VCaP (cell line): ENCODE measurements around the gene TMEM178B.
A peak's percentile ranks its signal among the peaks of the same experiment; 100 is the strongest.
"Not testable (repeated sequence)": the region's sequence is repeated elsewhere in the genome, so short reads cannot be mapped to it uniquely, and the experiment has no call there.

Experiments
- H3K27ac ChIP-seq: fragments of 450-650 bp; 2 replicates; pipeline ENCODE4 v1.5.1; 2017
- TF ChIP-seq, protein P1 (sequence below): fragments of 450-650 bp; conservative IDR thresholded peaks from 2 replicates; pipeline ENCODE4 v1.5.1; 2017; ENCODE audit warnings: mild to moderate bottlenecking, moderate library complexity

Gene TMEM178B

DNA sequence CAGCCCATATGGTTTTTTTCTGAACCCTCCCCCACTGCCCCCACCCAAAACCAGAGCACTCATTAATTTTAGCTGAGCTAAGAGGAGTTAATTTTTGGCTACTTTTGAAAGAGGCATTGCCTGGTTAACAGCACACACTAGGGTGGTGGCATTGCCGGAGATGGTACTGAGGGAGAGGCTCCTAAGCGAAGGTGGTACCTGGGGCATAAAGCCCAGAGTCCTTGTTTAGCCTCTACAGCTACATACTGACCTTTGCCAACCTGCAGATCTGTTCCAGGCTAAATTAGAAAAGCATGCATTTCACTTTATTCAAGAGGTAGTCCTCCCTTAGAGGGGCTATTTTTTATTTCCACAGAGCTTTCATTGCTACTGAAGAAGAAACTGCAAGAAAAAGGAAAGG lies 304.5 kb downstream of the TMEM178B start:
- no peak overlapping the region for H3K27ac ChIP-seq
- TF ChIP-seq, protein P1, sequence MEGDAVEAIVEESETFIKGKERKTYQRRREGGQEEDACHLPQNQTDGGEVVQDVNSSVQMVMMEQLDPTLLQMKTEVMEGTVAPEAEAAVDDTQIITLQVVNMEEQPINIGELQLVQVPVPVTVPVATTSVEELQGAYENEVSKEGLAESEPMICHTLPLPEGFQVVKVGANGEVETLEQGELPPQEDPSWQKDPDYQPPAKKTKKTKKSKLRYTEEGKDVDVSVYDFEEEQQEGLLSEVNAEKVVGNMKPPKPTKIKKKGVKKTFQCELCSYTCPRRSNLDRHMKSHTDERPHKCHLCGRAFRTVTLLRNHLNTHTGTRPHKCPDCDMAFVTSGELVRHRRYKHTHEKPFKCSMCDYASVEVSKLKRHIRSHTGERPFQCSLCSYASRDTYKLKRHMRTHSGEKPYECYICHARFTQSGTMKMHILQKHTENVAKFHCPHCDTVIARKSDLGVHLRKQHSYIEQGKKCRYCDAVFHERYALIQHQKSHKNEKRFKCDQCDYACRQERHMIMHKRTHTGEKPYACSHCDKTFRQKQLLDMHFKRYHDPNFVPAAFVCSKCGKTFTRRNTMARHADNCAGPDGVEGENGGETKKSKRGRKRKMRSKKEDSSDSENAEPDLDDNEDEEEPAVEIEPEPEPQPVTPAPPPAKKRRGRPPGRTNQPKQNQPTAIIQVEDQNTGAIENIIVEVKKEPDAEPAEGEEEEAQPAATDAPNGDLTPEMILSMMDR, result no peak

DNA sequence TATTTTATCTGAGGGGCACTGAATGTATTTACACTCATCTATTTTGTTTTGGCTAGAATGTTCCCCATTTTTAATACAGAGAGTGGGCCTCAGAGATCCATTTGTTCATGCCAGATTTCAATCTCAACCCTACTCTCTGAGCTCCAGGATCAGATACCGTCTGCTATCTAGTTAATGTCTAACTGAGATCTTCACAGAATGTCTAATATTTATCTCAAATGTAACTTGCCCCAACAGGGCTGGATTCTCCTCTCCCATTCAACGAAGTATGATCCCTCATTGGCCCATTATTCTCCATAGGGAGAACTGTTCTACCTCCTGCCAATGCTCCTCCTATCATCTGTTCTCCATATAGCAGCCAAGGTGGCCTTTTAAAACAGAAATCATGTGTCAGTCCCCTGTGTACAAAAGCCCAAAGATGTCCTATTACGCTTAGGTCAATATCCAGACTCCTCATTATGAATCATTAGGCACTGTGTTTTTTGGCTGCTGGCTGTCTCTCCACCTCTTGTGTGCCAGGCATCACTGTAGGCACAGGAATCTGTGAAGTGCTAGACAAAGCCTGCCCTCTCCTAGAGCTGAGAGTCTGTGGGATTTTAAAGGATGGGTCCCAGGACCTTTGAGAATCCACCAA lies 308.0 kb downstream of the TMEM178B start:
- TF ChIP-seq, protein P1, result no peak
- peak overlapping the region; percentile 77 for H3K27ac ChIP-seq

DNA sequence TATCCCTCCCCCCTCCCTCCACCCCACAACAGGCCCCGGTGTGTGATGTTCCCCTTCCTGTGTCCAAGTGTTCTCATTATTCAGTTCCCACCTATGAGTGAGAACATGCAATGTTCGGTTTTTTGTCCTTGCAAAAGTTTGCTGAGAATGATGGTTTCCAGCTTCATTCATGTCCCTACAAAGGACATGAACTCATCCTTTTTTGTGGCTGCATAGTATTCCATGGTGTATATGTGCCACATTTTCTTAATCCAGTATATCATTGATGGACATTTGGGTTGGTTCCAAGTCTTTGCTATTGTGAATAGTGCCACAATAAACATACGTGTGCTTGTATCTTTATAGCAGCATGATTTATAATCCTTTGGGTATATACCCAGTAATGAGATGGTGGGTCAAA lies 309.5 kb downstream of the TMEM178B start:
- H3K27ac ChIP-seq, result not testable (repeated sequence)

DNA sequence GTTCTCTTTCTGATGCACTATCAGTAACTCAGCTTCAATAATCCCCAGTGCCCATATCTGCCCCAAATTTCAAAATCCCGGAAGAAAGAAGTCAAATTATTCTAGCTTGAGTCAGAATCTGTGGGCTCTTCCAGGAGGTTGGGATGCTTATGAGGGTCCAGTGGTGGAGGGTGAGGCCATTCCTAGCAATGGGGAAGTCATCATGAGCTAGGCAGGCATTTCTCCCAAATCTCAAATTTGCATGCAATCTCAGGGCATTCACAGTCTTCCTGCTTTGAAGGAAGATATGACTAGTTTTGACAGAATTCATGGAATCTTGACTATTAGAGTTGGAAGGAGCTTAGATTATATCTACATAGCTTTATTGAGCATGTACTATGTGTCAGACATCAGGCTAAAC lies 313.0 kb downstream of the TMEM178B start:
- H3K27ac ChIP-seq, result peak overlapping the region; percentile 99
- TF ChIP-seq, protein P1, result no peak

DNA sequence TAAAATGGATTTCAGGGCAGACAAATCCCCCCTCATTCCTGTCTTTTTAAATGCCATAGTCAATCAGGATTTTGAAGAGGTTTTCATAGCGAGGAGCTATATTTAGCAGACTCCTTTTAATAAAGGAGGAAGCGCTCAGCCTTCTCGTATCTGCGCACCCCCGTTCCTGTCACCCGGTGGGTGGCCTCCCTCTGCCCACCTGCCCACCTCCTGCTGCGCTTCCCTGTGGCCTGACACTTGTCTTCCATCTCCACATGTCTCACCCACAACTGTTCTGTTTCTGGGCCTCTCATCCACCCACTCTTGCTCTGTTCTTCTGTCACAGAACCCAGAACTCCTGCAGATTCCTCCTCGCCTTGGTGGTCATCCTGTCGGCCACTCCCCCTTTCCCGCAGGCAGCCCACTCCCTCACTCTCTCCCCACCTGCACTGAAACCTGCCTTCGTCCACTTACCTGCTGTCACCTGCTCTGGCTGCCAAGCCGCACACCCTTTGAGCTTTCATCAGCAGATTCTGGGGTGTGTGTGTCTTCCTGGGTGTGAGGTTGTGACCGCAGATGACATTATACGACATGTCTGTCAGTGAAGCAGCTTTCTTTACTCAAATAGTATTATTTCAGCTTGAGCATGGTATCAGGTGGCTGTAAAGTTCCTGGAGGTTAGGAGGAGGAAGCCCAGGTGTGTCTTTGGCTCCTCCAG lies 313.8 kb downstream of the TMEM178B start:
- TF ChIP-seq, protein P1, result no peak
- H3K27ac ChIP-seq, result peak overlapping the region; percentile 99

DNA sequence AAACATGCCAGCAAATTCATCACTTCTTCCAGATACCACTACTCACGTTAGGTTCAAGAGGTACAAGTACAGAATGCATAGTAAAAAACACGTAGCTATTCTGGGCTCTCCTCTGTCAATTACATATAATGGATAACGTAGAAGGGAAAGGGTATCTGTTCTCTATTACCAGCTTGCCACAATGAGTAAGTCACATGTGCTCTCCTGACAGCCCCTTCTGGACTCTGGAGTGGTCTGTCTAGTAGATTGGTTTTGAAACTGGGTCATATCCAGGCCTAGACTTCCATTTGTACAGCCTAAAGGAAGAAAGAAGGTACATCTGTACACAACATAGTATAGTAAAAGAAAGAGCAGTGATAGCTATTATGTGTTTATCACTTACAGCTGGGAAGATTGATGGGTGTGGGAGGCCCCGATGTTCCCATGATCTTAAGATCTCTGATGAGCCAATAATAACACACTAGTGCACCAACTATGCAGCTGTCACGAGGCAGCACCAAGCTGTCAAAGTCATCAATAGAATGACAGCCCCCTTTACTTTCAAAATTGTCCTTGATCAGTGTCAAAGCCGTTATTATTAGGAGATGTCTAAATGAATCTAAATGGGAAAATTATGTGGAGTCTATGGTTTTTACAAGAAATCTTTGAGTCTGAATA lies 315.4 kb downstream of the TMEM178B start:
- peak overlapping the region; percentile 99 for H3K27ac ChIP-seq
- TF ChIP-seq, protein P1, result no peak

DNA sequence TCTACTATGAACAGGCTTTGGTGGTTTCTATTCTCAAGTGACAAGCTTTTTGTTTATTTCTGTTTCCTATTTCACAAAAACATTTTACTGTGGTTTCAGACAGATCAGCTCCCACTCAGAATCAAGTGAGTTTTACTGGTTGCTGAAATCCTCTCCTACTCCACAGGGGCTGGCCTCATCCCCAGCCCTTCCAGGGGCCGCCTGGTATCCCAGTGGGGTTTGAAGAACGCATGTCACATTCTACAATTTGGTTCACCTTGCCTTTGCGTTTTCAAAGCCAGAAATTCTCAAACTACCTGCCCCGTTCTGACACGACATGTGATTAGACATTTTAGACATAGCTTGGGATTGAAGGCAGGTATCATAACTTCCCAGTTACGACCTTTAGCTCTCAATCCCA lies 316.5 kb downstream of the TMEM178B start:
- peak overlapping the region; percentile 99 for H3K27ac ChIP-seq
- TF ChIP-seq, protein P1, result no peak

DNA sequence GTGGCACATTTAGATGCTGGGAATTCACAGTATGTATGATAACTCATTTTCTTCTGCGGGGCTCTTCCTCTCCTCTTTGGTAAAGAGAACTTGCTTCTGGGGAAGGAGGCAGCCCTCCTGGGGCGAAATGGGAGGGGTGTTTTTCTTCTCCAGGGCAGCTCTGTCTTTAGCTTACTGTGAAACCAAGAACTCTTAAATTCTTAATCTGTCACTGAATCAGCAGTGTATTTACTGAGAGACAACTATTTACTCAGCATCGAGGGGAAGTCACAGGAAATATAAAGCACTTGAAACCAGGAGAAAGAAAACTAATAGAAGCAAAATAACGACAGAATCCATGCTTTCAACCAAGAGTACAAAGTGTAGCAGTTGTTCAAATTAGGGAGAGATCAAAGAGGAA lies 319.2 kb downstream of the TMEM178B start:
- peak overlapping the region; percentile 99 for H3K27ac ChIP-seq
- TF ChIP-seq, protein P1, result no peak
